NCI-H1092 (cell line): ENCODE results near the gene CAMK1D.
"Not testable (repeated sequence)": the region's sequence is repeated elsewhere in the genome, so short reads cannot be mapped to it uniquely, and the experiment has no call there.

Experiments
- DNase-seq: peaks from one replicate; lab custom pipeline; 2025; lab: John Stamatoyannopoulos, UW

Gene CAMK1D

GRCh38 chr10:12430406-12430982 lies 81.1 kb downstream of the CAMK1D start:
- no peak for DNase-seq

DNA sequence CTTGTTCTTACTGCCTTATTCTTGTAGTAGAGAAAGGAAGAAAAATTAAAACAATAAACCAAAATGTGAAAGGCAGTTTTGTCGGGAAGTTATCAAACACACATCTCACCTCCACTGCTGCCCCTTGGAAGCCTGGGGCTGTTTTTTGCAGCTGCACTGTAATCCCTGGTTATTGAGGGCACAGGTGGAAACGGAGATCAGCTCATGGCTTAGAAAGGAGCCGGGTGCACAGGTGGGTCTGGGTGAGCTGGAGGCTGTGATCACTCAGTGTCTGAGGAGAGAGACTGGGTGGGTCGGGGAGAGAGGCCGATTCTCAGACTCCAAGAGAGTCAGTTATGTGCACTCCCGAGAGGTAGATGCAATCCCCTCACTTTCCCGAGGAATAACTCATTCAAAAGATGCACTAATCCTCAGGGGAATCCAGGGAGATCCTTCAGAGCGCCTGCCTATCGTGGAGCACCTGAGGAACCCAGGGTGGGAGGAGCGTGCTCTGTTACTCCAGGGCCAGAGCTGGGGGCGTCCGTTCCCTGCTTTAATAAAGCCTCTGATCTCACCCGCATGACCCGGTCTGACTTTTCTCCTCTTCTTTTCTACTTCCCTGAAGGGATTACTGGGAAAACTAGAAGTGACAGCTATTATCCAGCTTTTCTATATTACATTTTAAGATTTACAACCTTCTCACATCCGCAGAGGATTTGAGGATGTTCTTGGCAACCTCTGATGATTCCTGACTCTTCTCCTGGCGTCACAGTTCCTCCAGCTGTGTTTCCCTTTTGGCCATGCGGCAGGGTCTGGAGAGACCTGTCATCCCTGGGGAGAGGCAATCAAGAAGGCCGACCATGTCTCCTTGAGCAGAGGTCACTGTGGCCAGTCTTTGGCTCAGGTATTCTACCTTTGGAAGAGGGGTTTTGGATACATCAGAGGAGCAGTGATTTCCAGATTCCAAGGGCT lies 82.1 kb downstream of the CAMK1D start:
- DNase-seq = no peak

DNA sequence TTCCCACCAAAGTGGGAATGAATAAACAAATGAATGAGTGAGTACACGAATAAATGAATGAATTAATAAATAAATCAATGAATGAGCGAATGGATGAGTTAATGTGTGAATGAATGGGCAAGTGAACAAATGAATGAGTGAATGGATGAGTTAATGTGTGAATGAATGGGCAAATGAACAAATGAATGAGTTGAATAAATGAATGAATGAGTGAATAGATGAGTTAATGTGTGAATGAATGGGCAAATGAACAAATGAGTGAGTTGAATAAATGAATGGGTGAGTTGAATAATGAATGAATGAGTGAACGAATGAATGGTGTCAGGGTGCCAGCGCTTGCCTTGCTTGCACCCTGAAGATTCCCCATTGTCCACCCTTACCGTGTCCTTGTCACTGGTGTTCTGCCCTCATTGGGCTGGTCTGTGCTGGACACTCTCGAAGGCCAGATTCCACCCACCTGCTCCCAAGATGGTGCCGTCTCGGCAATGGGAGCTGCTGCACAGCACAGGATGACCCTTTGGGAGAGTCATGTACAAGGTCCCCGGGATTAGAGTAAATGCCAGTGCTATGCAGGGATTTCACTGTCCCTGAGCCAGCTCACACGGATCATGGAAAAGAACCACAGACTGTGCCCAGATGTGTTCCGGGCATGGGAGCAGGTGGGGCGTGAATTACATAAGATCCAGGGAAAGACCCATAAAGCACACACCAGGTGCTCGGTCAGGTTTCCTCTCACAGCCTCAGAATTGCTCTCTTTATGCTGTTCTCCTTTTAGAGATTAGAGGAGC lies 83.2 kb downstream of the CAMK1D start:
- DNase-seq = peak; percentile 54

GRCh38 chr10:12434277-12434676 lies 84.9 kb downstream of the CAMK1D start:
- peak; percentile 58 for DNase-seq

DNA sequence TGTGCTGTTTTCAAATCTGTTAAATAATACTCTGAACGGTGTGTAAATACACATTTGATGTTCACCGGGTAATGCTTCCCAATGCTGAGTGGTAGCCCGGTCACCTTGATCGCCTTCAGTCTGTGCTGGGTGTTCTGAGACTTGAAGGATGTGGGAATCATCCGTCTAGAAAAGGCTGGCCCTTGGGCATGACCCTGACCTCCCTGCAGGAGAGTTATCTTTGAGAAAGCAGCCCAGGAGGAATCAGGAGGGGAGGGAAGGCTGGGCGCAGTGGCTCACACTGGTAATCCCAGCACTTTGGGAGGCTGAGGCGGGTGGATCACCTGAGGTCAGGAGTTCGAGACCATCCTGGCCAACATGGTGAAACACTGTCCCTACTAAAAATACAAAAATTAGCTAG lies 85.3 kb downstream of the CAMK1D start:
- DNase-seq = not testable (repeated sequence)

DNA sequence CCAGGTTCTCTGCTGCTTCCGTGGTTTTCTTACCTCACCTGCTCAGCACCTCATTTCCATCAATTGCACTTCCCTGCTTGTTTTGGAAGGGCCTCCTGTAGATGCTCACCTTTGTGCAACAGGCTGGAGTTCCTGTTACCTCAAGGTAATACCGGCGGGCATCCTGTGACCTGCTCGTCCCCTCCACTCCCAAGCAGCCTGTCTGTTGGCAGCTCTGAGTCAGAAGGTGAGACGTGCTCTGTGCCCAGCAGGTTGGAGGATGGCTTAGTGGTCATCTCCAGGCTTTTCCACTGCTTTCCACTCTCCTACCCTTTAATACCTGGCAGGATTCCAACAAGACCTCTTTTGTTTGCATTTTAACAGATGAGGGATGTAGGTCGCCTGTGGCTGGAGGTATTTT lies 86.0 kb downstream of the CAMK1D start:
- no peak for DNase-seq

DNA sequence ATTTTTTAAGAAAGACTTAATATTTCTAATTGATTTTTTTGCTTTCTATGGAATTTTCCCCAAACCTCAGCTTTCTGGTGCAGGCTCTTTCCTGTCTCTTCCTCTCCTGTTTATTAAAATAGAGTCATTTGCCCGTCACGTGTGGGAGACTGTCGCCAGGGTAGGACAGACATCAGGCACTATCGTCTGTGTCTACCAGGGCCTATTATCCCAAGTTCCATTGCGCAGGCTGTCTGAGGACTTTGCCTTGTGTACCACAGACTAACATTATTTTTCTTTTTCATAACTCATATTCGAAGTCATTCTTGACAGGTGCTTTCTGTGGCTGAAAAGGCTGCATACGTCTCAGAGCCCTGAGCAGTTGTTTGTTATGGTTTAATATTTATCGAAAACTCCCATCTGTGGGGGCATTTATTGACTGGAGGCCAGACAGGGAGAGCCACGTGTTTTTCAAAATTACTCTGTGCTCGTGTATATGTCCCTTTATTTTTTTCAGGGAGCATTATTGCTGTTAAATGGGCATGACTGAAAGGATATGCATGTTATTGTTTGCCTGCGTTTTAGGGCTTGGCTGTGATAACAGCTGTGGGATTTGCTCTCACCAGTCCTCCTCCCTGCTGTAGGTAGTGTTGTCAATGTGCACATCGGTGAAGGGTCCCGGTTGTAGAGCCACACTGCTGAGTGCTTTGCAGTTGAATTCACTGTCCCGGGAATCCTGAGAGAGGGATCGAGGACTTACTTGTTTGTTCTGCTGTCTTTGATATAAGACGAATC lies 89.8 kb downstream of the CAMK1D start:
- DNase-seq = no peak

DNA sequence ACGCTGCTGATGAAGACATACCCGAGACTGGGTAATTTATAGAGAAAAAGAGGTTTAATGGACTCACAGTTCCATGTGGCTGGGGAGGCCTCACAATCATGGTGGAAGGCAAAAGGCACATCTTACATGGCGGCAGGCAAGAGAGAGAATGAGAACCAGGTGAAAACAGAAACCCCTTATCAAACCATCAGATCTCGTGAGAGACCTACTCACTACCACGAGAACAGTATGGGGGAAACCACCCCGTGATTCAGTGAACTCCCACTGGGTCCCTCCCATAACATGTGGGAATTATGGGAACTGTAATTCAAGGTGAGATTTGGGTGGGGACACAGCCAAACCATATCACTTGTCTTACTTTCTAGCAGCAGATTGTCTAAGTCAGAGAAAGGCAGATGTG lies 90.4 kb downstream of the CAMK1D start:
- not testable (repeated sequence) for DNase-seq

GRCh38 chr10:12443026-12443425 lies 93.7 kb downstream of the CAMK1D start:
- no peak for DNase-seq

DNA sequence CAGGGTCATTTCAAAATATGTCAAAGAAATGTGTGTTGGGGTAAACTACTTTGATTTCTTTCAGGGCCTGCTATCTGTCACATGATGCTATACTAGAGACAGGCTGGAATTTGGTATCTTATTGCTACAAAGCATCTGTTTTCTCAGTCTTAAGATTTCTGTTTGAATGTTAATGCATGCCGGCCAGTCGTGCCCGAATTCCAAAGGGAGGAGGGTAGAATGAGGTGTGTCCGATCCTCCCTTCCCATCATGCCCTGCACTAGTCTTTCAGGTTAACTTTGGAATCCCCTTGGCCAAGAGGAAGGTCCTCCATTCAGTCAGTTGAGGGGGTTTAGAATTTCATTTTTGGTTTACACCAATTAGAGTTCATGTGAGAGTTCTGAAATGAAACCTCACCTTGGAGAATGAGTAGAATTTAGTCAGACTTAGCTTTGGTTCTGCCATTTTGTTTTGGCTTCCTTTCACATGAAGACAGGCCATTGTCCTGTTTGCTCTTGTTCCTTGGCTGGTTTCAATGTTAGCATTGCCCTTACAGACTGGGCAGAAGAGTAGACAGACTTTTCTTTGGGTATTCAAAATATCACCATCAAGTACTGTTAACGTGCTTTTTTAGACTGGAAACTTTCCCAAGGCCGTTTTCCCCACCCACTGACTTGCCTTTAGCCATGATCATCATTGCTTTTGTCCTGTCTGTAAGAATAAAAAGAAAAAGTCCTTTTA lies 95.8 kb downstream of the CAMK1D start:
- no peak for DNase-seq

DNA sequence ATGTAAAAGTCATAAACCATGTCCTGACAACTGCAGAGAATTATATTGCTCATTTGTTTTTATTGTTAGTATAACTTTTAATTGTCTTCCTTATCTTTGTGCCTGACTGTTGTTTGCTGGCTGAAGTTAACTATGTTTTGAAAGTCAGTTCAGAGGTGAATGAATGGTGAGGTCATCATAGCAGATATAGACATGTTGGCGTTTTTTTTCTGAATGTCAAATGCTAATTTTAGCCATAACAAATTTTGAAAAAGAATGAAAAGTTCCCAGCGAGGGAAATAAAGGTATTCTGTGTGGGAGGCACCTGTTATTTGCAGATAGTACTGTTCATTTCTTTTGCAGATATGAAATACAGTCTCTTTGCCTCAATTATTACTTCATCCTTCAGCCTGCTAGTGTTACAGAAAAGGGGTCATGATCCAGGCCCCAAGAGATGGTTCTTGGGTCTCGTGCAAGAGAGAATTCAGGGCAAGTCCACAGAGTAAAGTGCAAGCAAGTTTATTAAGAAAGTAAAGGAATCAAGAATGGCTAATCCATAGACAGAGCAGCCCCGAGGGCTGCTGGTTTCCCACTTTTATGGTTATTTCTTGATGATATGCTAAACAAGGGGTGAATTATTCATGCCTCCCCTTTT lies 96.5 kb downstream of the CAMK1D start:
- DNase-seq = no peak

GRCh38 chr10:12448340-12448728 lies 99.0 kb downstream of the CAMK1D start:
- no peak for DNase-seq

GRCh38 chr10:12448729-12449391 lies 99.5 kb downstream of the CAMK1D start:
- DNase-seq = no peak

DNA sequence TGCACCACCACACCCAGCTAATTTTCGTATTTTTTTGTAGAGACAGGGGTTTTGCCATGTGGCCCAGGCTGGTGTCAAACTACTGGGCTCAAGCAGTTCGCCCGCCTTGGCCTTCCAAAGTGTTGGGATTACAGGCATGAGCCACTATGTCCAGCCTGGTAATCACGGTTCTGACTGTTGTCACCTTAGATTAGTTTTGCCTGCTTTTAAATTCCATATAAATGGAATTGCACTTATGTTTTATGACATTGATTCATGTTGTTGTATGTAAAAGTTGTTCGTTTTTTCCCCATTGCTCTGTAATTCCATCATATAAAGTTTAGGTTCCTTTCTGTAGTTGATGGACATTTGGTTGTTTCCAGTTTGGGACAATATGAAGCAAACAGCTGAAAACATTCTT lies 106.0 kb downstream of the CAMK1D start:
- DNase-seq = no peak

DNA sequence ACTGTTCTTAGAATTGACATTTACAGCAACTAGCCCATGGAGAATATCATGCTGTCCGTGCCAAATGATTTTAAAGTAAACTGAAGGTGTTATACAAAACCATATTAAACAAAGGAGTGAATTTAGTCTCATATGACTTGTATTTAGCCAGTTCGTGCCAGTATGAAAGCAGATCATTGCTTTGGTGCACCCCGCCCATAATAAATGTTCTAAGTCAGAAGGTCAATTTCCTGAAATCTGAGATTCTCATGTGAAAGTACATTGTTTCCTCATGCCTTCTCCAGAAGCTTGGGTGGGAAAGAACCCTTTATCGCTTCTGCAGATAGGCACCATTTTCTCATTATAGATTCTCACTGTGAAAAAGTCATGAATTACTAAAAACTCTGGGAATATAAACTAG lies 106.4 kb downstream of the CAMK1D start:
- DNase-seq = no peak

DNA sequence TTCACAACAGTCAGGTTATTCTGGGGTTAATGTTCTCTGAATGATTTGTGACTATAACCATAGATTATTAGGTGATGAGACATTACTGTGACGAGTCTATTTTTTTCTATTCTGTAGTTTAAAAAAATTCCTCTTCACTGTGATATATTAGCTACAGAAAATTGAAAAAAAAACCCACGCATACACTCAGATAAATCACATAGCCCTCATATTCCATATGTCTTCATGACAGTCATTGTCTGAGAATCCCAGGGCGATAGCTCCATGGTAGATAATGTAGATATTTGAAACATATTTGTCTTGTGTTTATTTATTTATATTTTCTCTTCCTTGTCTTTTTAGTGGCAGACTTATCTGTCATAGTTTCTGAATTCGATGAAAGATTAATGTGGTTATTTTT lies 110.0 kb downstream of the CAMK1D start:
- no peak for DNase-seq

GRCh38 chr10:12459762-12460161 lies 110.4 kb downstream of the CAMK1D start:
- no peak for DNase-seq

DNA sequence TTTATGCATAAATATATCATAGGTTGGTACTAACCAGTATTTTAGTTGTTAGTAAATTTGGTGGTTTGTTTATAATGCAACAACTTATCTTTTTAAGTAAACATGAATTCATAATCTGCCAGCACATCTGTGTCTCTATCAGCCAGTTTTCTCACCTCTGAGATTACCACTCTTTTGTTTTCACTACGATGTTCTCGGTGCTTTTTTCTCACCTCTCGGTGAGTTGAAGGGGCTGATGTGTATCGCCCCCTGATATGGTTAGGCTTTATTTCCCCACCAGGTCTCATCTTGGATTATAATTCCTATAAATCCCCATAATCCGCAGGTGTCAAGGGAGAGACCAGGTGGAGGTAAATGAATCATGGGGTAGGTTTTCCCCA lies 114.1 kb downstream of the CAMK1D start:
- no peak for DNase-seq

- no peak for DNase-seq
These were observed 116.2 kb downstream of the CAMK1D start for GRCh38 chr10:12465385-12466136.
